Endodermal cell (in vitro differentiated cells): Measurements from ENCODE around the gene SCART1. TPM values are rescaled to one million over a fixed set of nuclear protein-coding genes. Genes with fewer than 3 reads are reported as not detected.

Experiments
- DNase-seq: peaks from one replicate; pipeline ENCODE4 v3.0.0-alpha.2; 2017
- H3K27ac ChIP-seq: 2 replicates; pipeline ENCODE4 v1.5.1; 2013; ENCODE audit warnings: mild to moderate bottlenecking, low read depth, low read length, moderate library complexity
- H3K27me3 ChIP-seq: 2 replicates; pipeline ENCODE4 v1.6.1; 2013; ENCODE audit warnings: mild to moderate bottlenecking, low read length, moderate library complexity; ENCODE audit not compliant: insufficient read depth, control insufficient read depth, poor library complexity, severe bottlenecking
- H3K36me3 ChIP-seq: 2 replicates; pipeline ENCODE4 v1.7.0; 2013; ENCODE audit warnings: mild to moderate bottlenecking, low read length, moderate library complexity; ENCODE audit not compliant: control insufficient read depth, insufficient read depth
- H3K4me1 ChIP-seq: one replicate; pipeline ENCODE4 v1.7.0; 2013; ENCODE audit warnings: low read length; ENCODE audit not compliant: control insufficient read depth, insufficient read depth
- H3K4me3 ChIP-seq: 2 replicates; pipeline ENCODE4 v1.5.1; 2013; ENCODE audit warnings: mild to moderate bottlenecking, low read length, moderate library complexity
- H3K9ac ChIP-seq: 2 replicates; pipeline ENCODE4 v1.6.1; 2013; ENCODE audit warnings: mild to moderate bottlenecking, low read length, moderate library complexity; ENCODE audit not compliant: poor library complexity, severe bottlenecking; ENCODE audit errors: extremely low read depth
- H3K9me3 ChIP-seq: 2 replicates; pipeline ENCODE4 v1.6.1; 2013; ENCODE audit warnings: mild to moderate bottlenecking, low read length, moderate library complexity; ENCODE audit not compliant: control insufficient read depth
- H3K27ac Mint-ChIP-seq: 2 replicates; pipeline ENCODE4 v1.8.0; 2020; ENCODE audit warnings: mixed read lengths
- H3K27me3 Mint-ChIP-seq: 2 replicates; pipeline ENCODE4 v1.8.0; 2021; ENCODE audit warnings: mild to moderate bottlenecking, mixed read lengths; ENCODE audit not compliant: insufficient read depth
- H3K36me3 Mint-ChIP-seq: 2 replicates; pipeline ENCODE4 v1.8.0; 2020; ENCODE audit warnings: low read depth, mixed read lengths
- H3K4me1 Mint-ChIP-seq: 2 replicates; pipeline ENCODE4 v1.8.0; 2020; ENCODE audit warnings: mixed read lengths
- H3K4me3 Mint-ChIP-seq: 2 replicates; pipeline ENCODE4 v1.8.0; 2020; ENCODE audit warnings: mild to moderate bottlenecking, moderate library complexity, mixed read lengths
- H3K9me3 Mint-ChIP-seq: 2 replicates; pipeline ENCODE4 v1.8.0; 2020; ENCODE audit warnings: mild to moderate bottlenecking, mixed read lengths
- CTCF ChIP-seq: fragments of 200-600 bp; sonication (generic); conservative IDR thresholded peaks from 2 replicates; pipeline ENCODE4 v1.5.0; 2021; ENCODE audit warnings: antibody characterized with exemption, mild to moderate bottlenecking
- WGBS, 2 experiments: methylation state at CpG; one replicate each; pipeline versions ENCODE4 v1.1.5 to v1.1.7; 2013; ENCODE audit warnings: missing lambda C conversion rate in 2 of 2, mixed read lengths in 1 of 2; ENCODE audit not compliant: insufficient coverage in 1 of 2, insufficient read length in 1 of 2; 5-methylcytosine and 5-hydroxymethylcytosine counted together
- total RNA-seq, 2 donors: library from RNA; stranded (reverse); fragmentation: NEBNext Ultra II Directional in 1 of 2; extraction: Animal tissue kit (Norgen Biotek cat#: 25700) in 1 of 2; gene quantifications; 2 replicates in 1 of 2; 3 replicates in 1 of 2; pipeline ENCODE4 v1.2.1, GENCODE V29; 2021

The SCART1 gene
- total RNA-seq, 2 donors from 2014 or later = 0.37 to 0.80 TPM

GRCh38 chr10:133444342-133445267, 9.1 kb upstream of the SCART1 start:
- no peak for TF ChIP-seq CTCF
- H3K4me1 ChIP-seq = no peaks in the 10 kb centered on the region
- Mint-ChIP-seq H3K9me3 (peaks cover 83% of the 10 kb centered on the region), H3K4me1 (no peaks in the 10 kb centered on the region), H3K27me3 (no peaks in the 10 kb centered on the region), H3K4me3 (no peak overlapping the region), H3K36me3 (peaks cover 3% of the 10 kb centered on the region), H3K27ac (no peak overlapping the region)
- no peaks in the 10 kb centered on the region for H3K27me3 ChIP-seq
- H3K9me3 ChIP-seq = peaks cover 33% of the 10 kb centered on the region
- no peak overlapping the region for H3K9ac ChIP-seq
- no peak overlapping the region for H3K27ac ChIP-seq
- no peak for DNase-seq
- WGBS, 2 experiments = 62 to 78% methylated on average over 6 to 12 of the region's 12 CpGs
- no peaks in the 10 kb centered on the region for H3K36me3 ChIP-seq
- no peak overlapping the region for H3K4me3 ChIP-seq

- Mint-ChIP-seq H3K9me3 (peaks cover 79% of the 10 kb centered on the region), H3K4me3 (no peak overlapping the region), H3K27me3 (no peaks in the 10 kb centered on the region), H3K27ac (no peak overlapping the region), H3K4me1 (no peaks in the 10 kb centered on the region), H3K36me3 (peaks cover 3% of the 10 kb centered on the region)
- Histone ChIP-seq H3K9me3 (peaks cover 37% of the 10 kb centered on the region), H3K4me3 (no peak overlapping the region), H3K27me3 (no peaks in the 10 kb centered on the region), H3K36me3 (no peaks in the 10 kb centered on the region), H3K4me1 (no peaks in the 10 kb centered on the region), H3K9ac (no peak overlapping the region), H3K27ac (no peak overlapping the region)
- WGBS, 2 experiments = 91 to 94% methylated on average over 11 to 21 of the region's 22 CpGs
- DNase-seq = peak; percentile 30
- no peak for TF ChIP-seq CTCF
These were observed 8.4 kb upstream of the SCART1 start for GRCh38 chr10:133445268-133445732.

GRCh38 chr10:133445751-133446708, 7.7 kb upstream of the SCART1 start:
- Histone ChIP-seq H3K27me3 (no peaks in the 10 kb centered on the region), H3K4me1 (no peaks in the 10 kb centered on the region), H3K4me3 (no peak overlapping the region), H3K9ac (no peak overlapping the region), H3K27ac (no peak overlapping the region), H3K9me3 (peaks cover 32% of the 10 kb centered on the region), H3K36me3 (no peaks in the 10 kb centered on the region)
- WGBS, 2 experiments = 88 to 96% methylated on average over 27 to 80 of the region's 80 CpGs
- DNase-seq = no peak
- H3K27me3 Mint-ChIP-seq = no peaks in the 10 kb centered on the region
- H3K9me3 Mint-ChIP-seq = peaks cover 81% of the 10 kb centered on the region
- H3K4me1 Mint-ChIP-seq = no peaks in the 10 kb centered on the region
- no peak overlapping the region for H3K27ac Mint-ChIP-seq
- TF ChIP-seq CTCF = no peak
- peaks cover 3% of the 10 kb centered on the region for H3K36me3 Mint-ChIP-seq
- no peak overlapping the region for H3K4me3 Mint-ChIP-seq
